ENCODE data around the gene FRS2.

Gene FRS2

GRCh38 chr12:69502345-69503081, 32.3 kb downstream of the FRS2 start:
- Mint-ChIP-seq H3K9me3 (no peaks in the 10 kb centered on the region), H3K4me3 (no peak overlapping the region), H3K4me1 (peaks cover 30% of the 10 kb centered on the region), H3K27me3 (no peaks in the 10 kb centered on the region), H3K36me3 (ENCODE audit: low read depth) (peaks cover 2% of the 10 kb centered on the region), H3K27ac (no peak overlapping the region)
- DNase-seq (no peak), ATAC-seq (no peak)

- Mint-ChIP-seq H3K9me3 (no peaks in the 10 kb centered on the region), H3K36me3 (ENCODE audit: low read depth) (no peaks in the 10 kb centered on the region), H3K4me3 (no peak overlapping the region), H3K27me3 (no peaks in the 10 kb centered on the region), H3K27ac (no peak overlapping the region), H3K4me1 (peaks cover 44% of the 10 kb centered on the region)
- DNase-seq (no peak), ATAC-seq (no peak)
Measured at GRCh38 chr12:69508091-69508490, 37.9 kb downstream of the FRS2 start.

DNA sequence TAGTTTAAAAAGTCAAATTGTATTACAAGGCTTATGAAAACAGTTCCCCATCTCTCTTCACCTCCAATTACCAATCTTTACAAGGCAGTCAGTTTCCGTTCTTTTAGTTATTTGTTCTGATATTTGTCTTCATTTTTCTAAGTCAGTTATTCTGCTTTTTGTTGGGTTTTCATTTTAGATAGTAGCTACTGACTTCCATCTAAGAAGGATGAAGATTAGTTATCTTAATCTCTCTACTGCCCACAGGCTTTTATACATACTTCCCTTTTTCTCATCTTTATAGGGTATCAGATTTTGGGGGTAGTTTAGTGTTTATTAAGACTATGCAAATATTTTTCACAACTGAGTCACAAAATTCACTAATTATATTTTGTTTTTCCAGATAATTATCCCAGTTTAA, 38.4 kb downstream of the FRS2 start:
- H3K4me1 Mint-ChIP-seq: peaks cover 46% of the 10 kb centered on the region
- no peak for ATAC-seq

GRCh38 chr12:69509308-69509736, 39.1 kb downstream of the FRS2 start:
- no peak overlapping the region for H3K27ac Mint-ChIP-seq
- H3K36me3 Mint-ChIP-seq (ENCODE audit: low read depth): no peaks in the 10 kb centered on the region
- H3K9me3 Mint-ChIP-seq: no peaks in the 10 kb centered on the region
- peaks cover 52% of the 10 kb centered on the region for H3K4me1 Mint-ChIP-seq
- no peaks in the 10 kb centered on the region for H3K27me3 Mint-ChIP-seq
- DNase-seq (no peak), ATAC-seq (peak; percentile 20)
- H3K4me3 Mint-ChIP-seq: no peak overlapping the region

More for the DNA sequence above, 38.4 kb downstream of the FRS2 start:
- DNase-seq: no peak
- Mint-ChIP-seq H3K36me3 (ENCODE audit: low read depth) (no peaks in the 10 kb centered on the region), H3K9me3 (no peaks in the 10 kb centered on the region), H3K27ac (no peak overlapping the region), H3K27me3 (no peaks in the 10 kb centered on the region), H3K4me3 (no peak overlapping the region)

GRCh38 chr12:69509904-69510827, 40.0 kb downstream of the FRS2 start:
- DNase-seq (no peak), ATAC-seq (no peak)
- H3K9me3 Mint-ChIP-seq: no peaks in the 10 kb centered on the region
- H3K27me3 Mint-ChIP-seq: no peaks in the 10 kb centered on the region
- no peaks in the 10 kb centered on the region for H3K36me3 Mint-ChIP-seq (ENCODE audit: low read depth)
- H3K4me3 Mint-ChIP-seq: no peak overlapping the region
- H3K4me1 Mint-ChIP-seq: peaks cover 58% of the 10 kb centered on the region
- no peak overlapping the region for H3K27ac Mint-ChIP-seq

- ATAC-seq: no peak
- no peak overlapping the region for H3K4me3 Mint-ChIP-seq
- H3K9me3 Mint-ChIP-seq: no peaks in the 10 kb centered on the region
- no peak overlapping the region for H3K27ac Mint-ChIP-seq
- no peaks in the 10 kb centered on the region for H3K36me3 Mint-ChIP-seq (ENCODE audit: low read depth)
- peaks cover 66% of the 10 kb centered on the region for H3K4me1 Mint-ChIP-seq
- no peak for DNase-seq
- H3K27me3 Mint-ChIP-seq: no peaks in the 10 kb centered on the region
Measured at GRCh38 chr12:69511016-69511415, 40.8 kb downstream of the FRS2 start.

- DNase-seq: no peak
Measured at GRCh38 chr12:69511469-69512267, 41.5 kb downstream of the FRS2 start.

GRCh38 chr12:69512820-69513219, 42.6 kb downstream of the FRS2 start:
- Mint-ChIP-seq H3K9me3 (no peaks in the 10 kb centered on the region), H3K4me1 (peaks cover 67% of the 10 kb centered on the region), H3K36me3 (ENCODE audit: low read depth) (no peaks in the 10 kb centered on the region), H3K4me3 (no peak overlapping the region), H3K27me3 (no peaks in the 10 kb centered on the region), H3K27ac (no peak overlapping the region)
- DNase-seq (no peak), ATAC-seq (no peak)

More at GRCh38 chr12:69511469-69512267, 41.5 kb downstream of the FRS2 start:
- no peak overlapping the region for H3K4me3 Mint-ChIP-seq
- no peak for ATAC-seq
- no peak overlapping the region for H3K27ac Mint-ChIP-seq
- H3K4me1 Mint-ChIP-seq: peaks cover 66% of the 10 kb centered on the region
- no peaks in the 10 kb centered on the region for H3K36me3 Mint-ChIP-seq (ENCODE audit: low read depth)
- no peaks in the 10 kb centered on the region for H3K27me3 Mint-ChIP-seq
- no peaks in the 10 kb centered on the region for H3K9me3 Mint-ChIP-seq

GRCh38 chr12:69513297-69513696, 43.1 kb downstream of the FRS2 start:
- ATAC-seq: peak; percentile 28
- H3K9me3 Mint-ChIP-seq: peaks cover 3% of the 10 kb centered on the region
- H3K4me3 Mint-ChIP-seq: no peak overlapping the region
- DNase-seq: no peak
- H3K27ac Mint-ChIP-seq: no peak overlapping the region
- peaks cover 3% of the 10 kb centered on the region for H3K36me3 Mint-ChIP-seq (ENCODE audit: low read depth)
- peaks cover 65% of the 10 kb centered on the region for H3K4me1 Mint-ChIP-seq
- H3K27me3 Mint-ChIP-seq: no peaks in the 10 kb centered on the region

GRCh38 chr12:69514111-69514510, 43.9 kb downstream of the FRS2 start:
- Mint-ChIP-seq H3K4me1 (peaks cover 61% of the 10 kb centered on the region), H3K27ac (no peak overlapping the region)
- no peak for ATAC-seq

GRCh38 chr12:69514845-69515244, 44.7 kb downstream of the FRS2 start:
- Mint-ChIP-seq H3K36me3 (ENCODE audit: low read depth) (peaks cover 3% of the 10 kb centered on the region), H3K27ac (no peak overlapping the region), H3K27me3 (no peaks in the 10 kb centered on the region), H3K4me1 (peaks cover 58% of the 10 kb centered on the region), H3K4me3 (no peak overlapping the region), H3K9me3 (peaks cover 3% of the 10 kb centered on the region)
- DNase-seq (no peak), ATAC-seq (no peak)

More at GRCh38 chr12:69514111-69514510, 43.9 kb downstream of the FRS2 start:
- DNase-seq: no peak
- peaks cover 3% of the 10 kb centered on the region for H3K9me3 Mint-ChIP-seq
- H3K36me3 Mint-ChIP-seq (ENCODE audit: low read depth): peaks cover 3% of the 10 kb centered on the region
- no peaks in the 10 kb centered on the region for H3K27me3 Mint-ChIP-seq
- no peak overlapping the region for H3K4me3 Mint-ChIP-seq

DNA sequence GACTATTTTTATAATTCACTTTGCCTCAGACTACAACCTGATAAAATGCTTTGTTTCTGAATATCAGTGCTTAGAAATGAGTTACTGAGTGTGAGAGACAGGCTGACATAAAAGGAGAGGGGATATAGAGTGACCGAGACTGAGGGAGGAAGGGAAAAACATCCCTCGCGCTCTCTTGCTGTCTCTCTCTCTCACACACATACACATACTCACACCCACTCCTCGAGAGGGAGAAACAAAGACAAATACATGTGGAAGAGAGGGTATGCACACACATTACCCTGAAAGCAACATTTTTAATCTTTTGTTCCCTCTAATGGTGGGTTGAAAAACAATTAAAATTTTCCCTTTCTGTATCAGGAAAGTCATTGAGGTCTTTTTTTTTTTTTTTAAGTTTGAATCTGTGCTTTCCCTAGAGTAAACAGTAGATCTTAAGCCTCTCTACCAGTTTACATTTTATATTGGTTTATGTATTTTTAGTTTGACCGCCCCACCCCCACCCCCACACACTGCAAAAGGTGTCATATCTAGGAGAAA, 45.3 kb downstream of the FRS2 start:
- Mint-ChIP-seq H3K4me1 (peaks cover 59% of the 10 kb centered on the region), H3K36me3 (ENCODE audit: low read depth) (peaks cover 3% of the 10 kb centered on the region), H3K9me3 (peaks cover 3% of the 10 kb centered on the region)

GRCh38 chr12:69516950-69517349, 46.8 kb downstream of the FRS2 start:
- DNase-seq (no peak), ATAC-seq (no peak)
- Mint-ChIP-seq H3K4me1 (peaks cover 48% of the 10 kb centered on the region), H3K27me3 (no peaks in the 10 kb centered on the region), H3K9me3 (peaks cover 14% of the 10 kb centered on the region), H3K4me3 (no peak overlapping the region), H3K27ac (no peak overlapping the region), H3K36me3 (ENCODE audit: low read depth) (peaks cover 8% of the 10 kb centered on the region)

More for the DNA sequence above, 45.3 kb downstream of the FRS2 start:
- ATAC-seq: no peak
- Mint-ChIP-seq H3K27ac (no peak overlapping the region), H3K27me3 (no peaks in the 10 kb centered on the region), H3K4me3 (no peak overlapping the region)
- no peak for DNase-seq

DNA sequence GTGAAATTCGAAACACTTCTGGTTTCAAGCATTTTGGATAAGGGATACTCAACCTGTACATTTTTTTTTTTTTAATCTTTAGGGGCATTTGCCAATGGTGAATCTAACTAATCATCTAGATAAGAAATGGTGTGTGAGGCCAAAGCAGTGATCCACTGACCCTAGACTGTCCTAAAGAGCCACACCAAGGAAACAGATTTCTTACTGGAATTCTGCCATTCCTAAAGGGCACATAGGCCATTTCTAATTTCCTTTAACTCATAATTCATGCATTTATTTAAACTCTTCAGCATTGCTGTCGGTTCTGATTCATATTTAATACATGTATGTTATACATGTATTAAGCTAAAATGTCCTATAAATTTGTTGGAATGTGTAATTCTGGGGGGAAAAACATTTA, 47.2 kb downstream of the FRS2 start:
- H3K4me3 Mint-ChIP-seq: no peak overlapping the region
- H3K4me1 Mint-ChIP-seq: peaks cover 43% of the 10 kb centered on the region
- H3K9me3 Mint-ChIP-seq: peaks cover 19% of the 10 kb centered on the region
- DNase-seq (no peak), ATAC-seq (no peak)
- H3K27ac Mint-ChIP-seq: no peak overlapping the region
- peaks cover 12% of the 10 kb centered on the region for H3K36me3 Mint-ChIP-seq (ENCODE audit: low read depth)
- H3K27me3 Mint-ChIP-seq: no peaks in the 10 kb centered on the region

All from activated naive CD8-positive, alpha-beta T cell treated with anti-CD3 and anti-CD28 coated beads, Interleukin-2, amount 50 U/mL, for 24 hours (primary cell).